Thoracic aorta (tissue), 2 donors: Measurements from ENCODE around the gene PGGHG. TPM values are rescaled to one million over a fixed set of nuclear protein-coding genes. Genes with fewer than 3 reads are reported as not detected.

Source experiments
- ATAC-seq: fragments of 150-250 bp; one replicate; pipeline ENCODE4 v1.8.0; 2017; ENCODE audit warnings: low read depth; ENCODE audit not compliant: insufficient number of reproducible peaks, low FRiP score
- DNase-seq: peaks from one replicate; pipeline ENCODE4 v3.0.0-alpha.2; 2020; ENCODE audit warnings: low spot score
- H3K27ac ChIP-seq, 2 donors: fragments of 200-600 bp; sonication (generic); 1 replicate in 1 of 2; 2 replicates in 1 of 2; pipeline ENCODE4 v1.5.1; 2016; ENCODE audit warnings: mild to moderate bottlenecking in 2 of 2, moderate library complexity in 2 of 2
- H3K27me3 ChIP-seq: fragments of 200-600 bp; sonication (generic); replicated peaks from 2 replicates; pipeline ENCODE4 v1.6.0; 2016; ENCODE audit warnings: mild to moderate bottlenecking; ENCODE audit not compliant: insufficient read depth
- H3K36me3 ChIP-seq: fragments of 200-600 bp; sonication (generic); one replicate; pipeline ENCODE4 v1.5.1; 2016
- H3K4me1 ChIP-seq, 2 donors: fragments of 200-600 bp; sonication (generic); 1 replicate in 1 of 2; 2 replicates in 1 of 2; pipeline versions ENCODE4 v1.5.1 to v1.6.0; 2016; ENCODE audit warnings: low read depth in 2 of 2, mild to moderate bottlenecking in 1 of 2; ENCODE audit not compliant: control insufficient read depth in 1 of 2
- H3K4me3 ChIP-seq: fragments of 200-600 bp; sonication (generic); 2 replicates; pipeline ENCODE4 v1.5.1; 2016; ENCODE audit warnings: mild to moderate bottlenecking
- H3K9me3 ChIP-seq: fragments of 200-600 bp; sonication (generic); 2 replicates; pipeline ENCODE4 v1.5.1; 2016
- CTCF ChIP-seq: fragments of 200-600 bp; sonication (generic); IDR thresholded peaks from one replicate; pipeline ENCODE4 v1.5.1; 2019; ENCODE audit warnings: antibody characterized with exemption
- total RNA-seq, 2 donors: library from RNA; depleted of rRNA; stranded (reverse); fragments of >200 nt; gene quantifications; one replicate each; pipeline versions ENCODE4 v1.1.0 to v1.2.3, GENCODE V29; 2016

PGGHG gene
- total RNA-seq, result 10 to 100 TPM; 54.2 to 68.8 TPM

- H3K9me3 ChIP-seq, result no peaks in the 10 kb centered on the region
- H3K4me1 ChIP-seq, result peaks cover 6 to 20% of the 10 kb centered on the region in 2 donors
- peak; percentile 62 for ATAC-seq
- peak within 1 kb of the TSS; percentile 80 for H3K4me3 ChIP-seq
- TF ChIP-seq CTCF, result no peak
- H3K27me3 ChIP-seq, result no peaks in the 10 kb centered on the region
- peaks cover 2% of the 10 kb centered on the region for H3K36me3 ChIP-seq
- H3K27ac ChIP-seq, result no peak within 1 kb of the TSS
- no peak for DNase-seq
Measured at GRCh38 chr11:288478-289397, at the start of gene PGGHG. PGGHG (plus strand) TSS chr11:289126; CDS start chr11:289817, 691 bp downstream.

GRCh38 chr11:240315-240714 is 48.6 kb upstream of the PGGHG start:
- peaks cover 16 to 23% of the 10 kb centered on the region in 2 donors for H3K4me1 ChIP-seq
- no peaks in the 10 kb centered on the region for H3K27me3 ChIP-seq
- H3K36me3 ChIP-seq, result peaks cover 25% of the 10 kb centered on the region
- H3K9me3 ChIP-seq, result no peaks in the 10 kb centered on the region
- DNase-seq, result no peak
- H3K27ac ChIP-seq, result no peak overlapping the region
- no peak overlapping the region for H3K4me3 ChIP-seq
- TF ChIP-seq CTCF, result no peak
- no peak for ATAC-seq

- no peak for TF ChIP-seq CTCF
- Histone ChIP-seq H3K4me3 (no peak overlapping the region), H3K4me1 (peaks cover 14 to 18% of the 10 kb centered on the region in 2 donors), H3K27ac (no peak overlapping the region), H3K27me3 (no peaks in the 10 kb centered on the region), H3K9me3 (no peaks in the 10 kb centered on the region), H3K36me3 (peaks cover 31% of the 10 kb centered on the region)
- DNase-seq, result no peak
- ATAC-seq, result no peak
Measured at GRCh38 chr11:241634-242033, 47.3 kb upstream of the PGGHG start.

- no peak for DNase-seq
- H3K4me1 ChIP-seq, result peaks cover 0 to 4% of the 10 kb centered on the region in 2 donors
- no peak overlapping the region for H3K4me3 ChIP-seq
- no peak overlapping the region for H3K27ac ChIP-seq
- H3K27me3 ChIP-seq, result no peaks in the 10 kb centered on the region
- no peaks in the 10 kb centered on the region for H3K9me3 ChIP-seq
- H3K36me3 ChIP-seq, result peaks cover 54% of the 10 kb centered on the region
- no peak for TF ChIP-seq CTCF
- ATAC-seq, result no peak
Measured at GRCh38 chr11:244376-244775, 44.5 kb upstream of the PGGHG start.

- no peak overlapping the region for H3K27ac ChIP-seq
- H3K4me1 ChIP-seq, result no peaks in the 10 kb centered on the region
- no peak for ATAC-seq
- no peaks in the 10 kb centered on the region for H3K27me3 ChIP-seq
- no peak for DNase-seq
- H3K9me3 ChIP-seq, result no peaks in the 10 kb centered on the region
- TF ChIP-seq CTCF, result no peak
- no peak overlapping the region for H3K4me3 ChIP-seq
- H3K36me3 ChIP-seq, result peaks cover 66% of the 10 kb centered on the region
Measured at GRCh38 chr11:249062-249461, 39.9 kb upstream of the PGGHG start.
